Measurements from ENCODE around the gene TBC1D2.

TBC1D2 gene

GRCh38 chr9:98248737-98249474 lies 6.5 kb downstream of the TBC1D2 start:
- H3K9me3 ChIP-seq (ENCODE audit: low read length), result no peaks in the 10 kb centered on the region
- no peak overlapping the region for H3K4me3 ChIP-seq (ENCODE audit: low read length)
- no peak overlapping the region for H2AFZ ChIP-seq (ENCODE audit: low read depth, low read length)
- no peaks in the 10 kb centered on the region for H3K36me3 ChIP-seq (ENCODE audit: insufficient read depth, low read length)
- peaks cover 4% of the 10 kb centered on the region for H3K4me1 ChIP-seq (ENCODE audit: insufficient read depth, low read length)
- peaks cover 12% of the 10 kb centered on the region for H3K27me3 ChIP-seq (ENCODE audit: insufficient read depth, low read length)

- H2AFZ ChIP-seq (ENCODE audit: low read depth, low read length), result no peak overlapping the region
- no peaks in the 10 kb centered on the region for H3K36me3 ChIP-seq (ENCODE audit: insufficient read depth, low read length)
- peaks cover 4% of the 10 kb centered on the region for H3K27me3 ChIP-seq (ENCODE audit: insufficient read depth, low read length)
- H3K9me3 ChIP-seq (ENCODE audit: low read length), result no peaks in the 10 kb centered on the region
- H3K4me1 ChIP-seq (ENCODE audit: insufficient read depth, low read length), result peaks cover 7% of the 10 kb centered on the region
- H3K4me3 ChIP-seq (ENCODE audit: low read length), result no peak overlapping the region
Observed at GRCh38 chr9:98247831-98248657, 7.4 kb downstream of the TBC1D2 start.

- no peak overlapping the region for H3K4me3 ChIP-seq (ENCODE audit: low read length)
- H2AFZ ChIP-seq (ENCODE audit: low read depth, low read length), result no peak overlapping the region
- no peaks in the 10 kb centered on the region for H3K27me3 ChIP-seq (ENCODE audit: insufficient read depth, low read length)
- H3K9me3 ChIP-seq (ENCODE audit: low read length), result no peaks in the 10 kb centered on the region
- H3K36me3 ChIP-seq (ENCODE audit: insufficient read depth, low read length), result no peaks in the 10 kb centered on the region
- peaks cover 13% of the 10 kb centered on the region for H3K4me1 ChIP-seq (ENCODE audit: insufficient read depth, low read length)
Observed at GRCh38 chr9:98242426-98242825, 13.0 kb downstream of the TBC1D2 start.

- Histone ChIP-seq H3K4me1 (ENCODE audit: insufficient read depth, low read length) (peaks cover 13% of the 10 kb centered on the region), H3K9me3 (ENCODE audit: low read length) (no peaks in the 10 kb centered on the region), H2AFZ (ENCODE audit: low read depth, low read length) (no peak overlapping the region), H3K36me3 (ENCODE audit: insufficient read depth, low read length) (no peaks in the 10 kb centered on the region), H3K4me3 (ENCODE audit: low read length) (no peak overlapping the region), H3K27me3 (ENCODE audit: insufficient read depth, low read length) (no peaks in the 10 kb centered on the region)
Observed at GRCh38 chr9:98241357-98242300, 13.8 kb downstream of the TBC1D2 start.

- H3K4me1 ChIP-seq (ENCODE audit: insufficient read depth, low read length), result peaks cover 13% of the 10 kb centered on the region
- no peak overlapping the region for H2AFZ ChIP-seq (ENCODE audit: low read depth, low read length)
- H3K36me3 ChIP-seq (ENCODE audit: insufficient read depth, low read length), result no peaks in the 10 kb centered on the region
- H3K27me3 ChIP-seq (ENCODE audit: insufficient read depth, low read length), result no peaks in the 10 kb centered on the region
- no peaks in the 10 kb centered on the region for H3K9me3 ChIP-seq (ENCODE audit: low read length)
- H3K4me3 ChIP-seq (ENCODE audit: low read length), result no peak overlapping the region
Observed at GRCh38 chr9:98240475-98240874, 15.0 kb downstream of the TBC1D2 start.

GRCh38 chr9:98236901-98237487 lies 18.5 kb downstream of the TBC1D2 start:
- no peaks in the 10 kb centered on the region for H3K36me3 ChIP-seq (ENCODE audit: insufficient read depth, low read length)
- H3K27me3 ChIP-seq (ENCODE audit: insufficient read depth, low read length), result no peaks in the 10 kb centered on the region
- H3K4me1 ChIP-seq (ENCODE audit: insufficient read depth, low read length), result no peaks in the 10 kb centered on the region

GRCh38 chr9:98235126-98235525 lies 20.3 kb downstream of the TBC1D2 start:
- Histone ChIP-seq H2AFZ (ENCODE audit: low read depth, low read length) (no peak overlapping the region), H3K27me3 (ENCODE audit: insufficient read depth, low read length) (no peaks in the 10 kb centered on the region), H3K36me3 (ENCODE audit: insufficient read depth, low read length) (no peaks in the 10 kb centered on the region), H3K9me3 (ENCODE audit: low read length) (no peaks in the 10 kb centered on the region), H3K4me3 (ENCODE audit: low read length) (no peak overlapping the region), H3K4me1 (ENCODE audit: insufficient read depth, low read length) (no peaks in the 10 kb centered on the region)

More at GRCh38 chr9:98236901-98237487, 18.5 kb downstream of the TBC1D2 start:
- Histone ChIP-seq H3K9me3 (ENCODE audit: low read length) (no peaks in the 10 kb centered on the region), H3K4me3 (ENCODE audit: low read length) (no peak overlapping the region), H2AFZ (ENCODE audit: low read depth, low read length) (no peak overlapping the region)

- Histone ChIP-seq H3K9me3 (ENCODE audit: low read length) (no peaks in the 10 kb centered on the region), H3K36me3 (ENCODE audit: insufficient read depth, low read length) (no peaks in the 10 kb centered on the region), H3K4me1 (ENCODE audit: insufficient read depth, low read length) (no peaks in the 10 kb centered on the region), H3K4me3 (ENCODE audit: low read length) (no peak overlapping the region), H2AFZ (ENCODE audit: low read depth, low read length) (no peak overlapping the region), H3K27me3 (ENCODE audit: insufficient read depth, low read length) (no peaks in the 10 kb centered on the region)
Observed at GRCh38 chr9:98234245-98234825, 21.1 kb downstream of the TBC1D2 start.

GRCh38 chr9:98232926-98233325 lies 22.5 kb downstream of the TBC1D2 start:
- H3K27me3 ChIP-seq (ENCODE audit: insufficient read depth, low read length), result no peaks in the 10 kb centered on the region
- H3K4me3 ChIP-seq (ENCODE audit: low read length), result no peak overlapping the region
- H2AFZ ChIP-seq (ENCODE audit: low read depth, low read length), result no peak overlapping the region
- H3K4me1 ChIP-seq (ENCODE audit: insufficient read depth, low read length), result no peaks in the 10 kb centered on the region
- no peaks in the 10 kb centered on the region for H3K9me3 ChIP-seq (ENCODE audit: low read length)
- H3K36me3 ChIP-seq (ENCODE audit: insufficient read depth, low read length), result no peaks in the 10 kb centered on the region

- no peak overlapping the region for H3K4me3 ChIP-seq (ENCODE audit: low read length)
- no peaks in the 10 kb centered on the region for H3K36me3 ChIP-seq (ENCODE audit: insufficient read depth, low read length)
- H2AFZ ChIP-seq (ENCODE audit: low read depth, low read length), result no peak overlapping the region
- H3K27me3 ChIP-seq (ENCODE audit: insufficient read depth, low read length), result no peaks in the 10 kb centered on the region
- H3K4me1 ChIP-seq (ENCODE audit: insufficient read depth, low read length), result no peaks in the 10 kb centered on the region
- H3K9me3 ChIP-seq (ENCODE audit: low read length), result no peaks in the 10 kb centered on the region
Observed at GRCh38 chr9:98231770-98232478, 23.5 kb downstream of the TBC1D2 start.

GRCh38 chr9:98230789-98231188 lies 24.7 kb downstream of the TBC1D2 start:
- no peaks in the 10 kb centered on the region for H3K36me3 ChIP-seq (ENCODE audit: insufficient read depth, low read length)

GRCh38 chr9:98230304-98230703 lies 25.1 kb downstream of the TBC1D2 start:
- H3K27me3 ChIP-seq (ENCODE audit: insufficient read depth, low read length), result no peaks in the 10 kb centered on the region
- no peaks in the 10 kb centered on the region for H3K9me3 ChIP-seq (ENCODE audit: low read length)
- H3K4me1 ChIP-seq (ENCODE audit: insufficient read depth, low read length), result no peaks in the 10 kb centered on the region
- H3K36me3 ChIP-seq (ENCODE audit: insufficient read depth, low read length), result no peaks in the 10 kb centered on the region
- H2AFZ ChIP-seq (ENCODE audit: low read depth, low read length), result no peak overlapping the region
- no peak overlapping the region for H3K4me3 ChIP-seq (ENCODE audit: low read length)

More at GRCh38 chr9:98230789-98231188, 24.7 kb downstream of the TBC1D2 start:
- no peaks in the 10 kb centered on the region for H3K4me1 ChIP-seq (ENCODE audit: insufficient read depth, low read length)
- no peaks in the 10 kb centered on the region for H3K9me3 ChIP-seq (ENCODE audit: low read length)
- no peak overlapping the region for H3K4me3 ChIP-seq (ENCODE audit: low read length)
- no peaks in the 10 kb centered on the region for H3K27me3 ChIP-seq (ENCODE audit: insufficient read depth, low read length)
- H2AFZ ChIP-seq (ENCODE audit: low read depth, low read length), result no peak overlapping the region

All from neuron (in vitro differentiated cells).